Chondrocyte (in vitro differentiated cells): ENCODE data around the gene IP6K2. TPM values are rescaled to one million over a fixed set of nuclear protein-coding genes. Genes with fewer than 3 reads are reported as not detected.

Source experiments
- DNase-seq: peaks from one replicate; pipeline ENCODE4 v3.0.0; 2021; ENCODE audit warnings: mixed read lengths, low spot score
- H3K27ac Mint-ChIP-seq: one replicate; pipeline ENCODE4 v1.8.0; 2021; ENCODE audit warnings: mild to moderate bottlenecking, moderate library complexity, mixed read lengths; ENCODE audit not compliant: unreplicated experiment
- H3K27me3 Mint-ChIP-seq: 2 replicates; pipeline ENCODE4 v1.8.0; 2021; ENCODE audit warnings: low read depth, mixed read lengths
- H3K36me3 Mint-ChIP-seq: 2 replicates; pipeline ENCODE4 v1.8.0; 2021; ENCODE audit warnings: low read depth, mixed read lengths
- H3K4me1 Mint-ChIP-seq: 2 replicates; pipeline ENCODE4 v1.8.0; 2021; ENCODE audit warnings: low read depth, mild to moderate bottlenecking, mixed read lengths
- H3K4me3 Mint-ChIP-seq: one replicate; pipeline ENCODE4 v1.8.0; 2021; ENCODE audit warnings: mild to moderate bottlenecking, moderate library complexity, mixed read lengths; ENCODE audit not compliant: unreplicated experiment
- H3K9me3 Mint-ChIP-seq: 2 replicates; pipeline ENCODE4 v1.8.0; 2021; ENCODE audit warnings: low read depth, mixed read lengths
- CTCF ChIP-seq: fragments of 200-600 bp; sonication (generic); IDR thresholded peaks from 2 replicates; pipeline ENCODE4 v1.5.0; 2021; ENCODE audit warnings: antibody characterized with exemption, mild to moderate bottlenecking, moderate library complexity
- total RNA-seq: library from RNA; stranded (reverse); gene quantifications from 3 replicates; pipeline ENCODE4 v1.2.1, GENCODE V29; 2021

Gene IP6K2
- total RNA-seq, 1 donor from 2014 or later = 68.8 TPM

- Mint-ChIP-seq H3K27me3 (no peaks in the 10 kb centered on the region), H3K36me3 (peaks cover 3% of the 10 kb centered on the region), H3K4me3 (peak overlapping the region; percentile 67), H3K9me3 (peaks cover 4% of the 10 kb centered on the region), H3K4me1 (peaks cover 19% of the 10 kb centered on the region), H3K27ac (no peak overlapping the region)
- no peak for TF ChIP-seq CTCF
- DNase-seq = peak; percentile 96
These were observed 55.4 kb downstream of the IP6K2 start for GRCh38 chr3:48661501-48662144.

GRCh38 chr3:48660800-48661400 lies 56.1 kb downstream of the IP6K2 start:
- peak; percentile 88 for DNase-seq
- peaks cover 3% of the 10 kb centered on the region for H3K36me3 Mint-ChIP-seq
- H3K4me1 Mint-ChIP-seq = peaks cover 19% of the 10 kb centered on the region
- H3K9me3 Mint-ChIP-seq = peaks cover 4% of the 10 kb centered on the region
- H3K27me3 Mint-ChIP-seq = no peaks in the 10 kb centered on the region
- H3K4me3 Mint-ChIP-seq = peak overlapping the region; percentile 67
- H3K27ac Mint-ChIP-seq = no peak overlapping the region
- TF ChIP-seq CTCF = no peak

- H3K27me3 Mint-ChIP-seq = no peaks in the 10 kb centered on the region
- H3K27ac Mint-ChIP-seq = no peak overlapping the region
- no peak overlapping the region for H3K4me3 Mint-ChIP-seq
- peaks cover 8% of the 10 kb centered on the region for H3K4me1 Mint-ChIP-seq
- peak; percentile 91 for DNase-seq
- peaks cover 4% of the 10 kb centered on the region for H3K9me3 Mint-ChIP-seq
- no peak for TF ChIP-seq CTCF
- peaks cover 14% of the 10 kb centered on the region for H3K36me3 Mint-ChIP-seq
These were observed 60.2 kb downstream of the IP6K2 start for GRCh38 chr3:48656841-48657281.

GRCh38 chr3:48656061-48656840 lies 60.8 kb downstream of the IP6K2 start:
- no peak for DNase-seq
- H3K4me3 Mint-ChIP-seq = peak overlapping the region; percentile 9
- peaks cover 14% of the 10 kb centered on the region for H3K36me3 Mint-ChIP-seq
- no peaks in the 10 kb centered on the region for H3K27me3 Mint-ChIP-seq
- peaks cover 4% of the 10 kb centered on the region for H3K9me3 Mint-ChIP-seq
- H3K4me1 Mint-ChIP-seq = peaks cover 5% of the 10 kb centered on the region
- peak; percentile 84 for TF ChIP-seq CTCF
- H3K27ac Mint-ChIP-seq = no peak overlapping the region

DNA sequence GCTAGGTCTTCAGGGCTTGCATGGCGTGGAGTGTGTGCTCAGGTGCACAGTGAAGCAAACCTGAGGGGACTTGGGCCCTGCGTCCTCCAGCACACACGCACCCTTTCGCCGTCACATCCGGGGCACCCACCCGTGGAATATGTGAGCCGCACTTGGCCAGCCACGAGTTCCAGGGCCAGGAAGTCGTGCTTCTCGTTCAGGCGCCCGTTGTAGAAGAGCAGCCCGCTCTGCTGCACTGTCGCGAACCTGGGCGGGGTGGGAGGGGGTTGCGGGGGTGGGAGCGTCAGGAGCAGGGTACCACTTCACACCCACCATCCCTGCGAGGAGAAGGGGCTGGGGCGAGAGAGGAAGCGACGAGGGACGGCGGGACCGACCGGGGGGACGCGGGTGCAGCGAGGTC lies 61.4 kb downstream of the IP6K2 start:
- H3K4me3 Mint-ChIP-seq = peak overlapping the region; percentile 28
- no peak for TF ChIP-seq CTCF
- DNase-seq = no peak
- H3K36me3 Mint-ChIP-seq = peaks cover 19% of the 10 kb centered on the region
- H3K27me3 Mint-ChIP-seq = no peaks in the 10 kb centered on the region
- peaks cover 5% of the 10 kb centered on the region for H3K4me1 Mint-ChIP-seq
- H3K27ac Mint-ChIP-seq = no peak overlapping the region
- H3K9me3 Mint-ChIP-seq = peaks cover 4% of the 10 kb centered on the region
